Sigmoid colon (tissue), 7 donors: ENCODE results near the gene SYMPK. TPM values are rescaled to one million over a fixed set of nuclear protein-coding genes. Genes with fewer than 3 reads are reported as not detected.
"Not testable (repeated sequence)": the region's sequence is repeated elsewhere in the genome, so short reads cannot be mapped to it uniquely, and the experiment has no call there.

Experiments
- DNase-seq: peaks from one replicate; pipeline ENCODE4 v3.0.0-alpha.2; 2019
- H3K27ac ChIP-seq, 4 donors: fragments of 200-600 bp; sonication (generic); one replicate each; pipeline ENCODE4 v1.5.1; 2016 to 2019; ENCODE audit warnings: mild to moderate bottlenecking in 1 of 4
- H3K27me3 ChIP-seq, 3 donors: fragments of 200-600 bp; sonication (generic); one replicate each; pipeline ENCODE4 v1.5.1; 2019; ENCODE audit warnings: mild to moderate bottlenecking in 1 of 3
- H3K36me3 ChIP-seq, 4 donors: fragments of 200-600 bp; sonication (generic); one replicate each; pipeline ENCODE4 v1.5.1; 2016 to 2019
- H3K4me1 ChIP-seq, 4 donors: fragments of 200-600 bp; sonication (generic); one replicate each; pipeline ENCODE4 v1.5.1; 2017 to 2019
- H3K4me3 ChIP-seq, 4 donors: fragments of 200-600 bp; sonication (generic); one replicate each; pipeline ENCODE4 v1.5.1; 2017 to 2019; ENCODE audit warnings: mild to moderate bottlenecking in 2 of 4, moderate library complexity in 1 of 4
- H3K9me3 ChIP-seq, 4 donors: fragments of 200-600 bp in 3 of 4; sonication (generic) in 3 of 4; one replicate each; pipeline versions ENCODE4 v1.5.1 to v1.6.1; 2013 to 2019
- CTCF ChIP-seq, 4 experiments: fragments of 450-650 bp in 3 of 4; fragments of 200-600 bp in 1 of 4; IDR thresholded peaks; one replicate each; pipeline ENCODE4 v1.5.1; 2016 to 2019; ENCODE audit warnings: antibody characterized with exemption in 4 of 4, mild to moderate bottlenecking in 3 of 4, moderate library complexity in 2 of 4
- EP300 ChIP-seq, 4 donors: sonication (generic); formaldehyde crosslinking; IDR thresholded peaks; one replicate each; pipeline ENCODE4 v1.6.1; 2017; ENCODE audit warnings: antibody characterized with exemption in 4 of 4
- POLR2A ChIP-seq, 2 donors: fragments of 450-650 bp; IDR thresholded peaks; one replicate each; pipeline ENCODE4 v1.6.1; 2016; ENCODE audit warnings: antibody characterized with exemption in 2 of 2, mild to moderate bottlenecking in 2 of 2, moderate library complexity in 2 of 2
- POLR2AphosphoS5 ChIP-seq, 4 donors: sonication (generic); formaldehyde crosslinking; IDR thresholded peaks; one replicate each; pipeline ENCODE4 v1.6.1; 2017; ENCODE audit warnings: antibody characterized with exemption in 4 of 4
- WGBS, 2 donors: extraction: QIAGEN DNeasy Blood & Tissue Kit; methylation state at CpG; one replicate each; pipeline ENCODE4 v1.1.7; 2013; 5-methylcytosine and 5-hydroxymethylcytosine counted together
- intact Hi-C: fragments of 100-400 bp; cut with DNase I; formaldehyde crosslinking; loops from one replicate; pipeline ENCODE4 v1.15.1; 2023
- polyA plus RNA-seq, 3 donors: library from polyadenylated mRNA; stranded (reverse); fragments of 200-250 nt; gene quantifications; one replicate each; pipeline ENCODE4 v1.2.3, GENCODE V29; 2013
- total RNA-seq, 4 donors: library from RNA; depleted of rRNA; stranded (reverse); fragments of >200 nt; gene quantifications; one replicate each; pipeline ENCODE4 v1.1.0, GENCODE V29; 2016
- donor health status: healthy with polysubstance abuse.
- donor health status: Bipolar disorder and iron deficiency.
- donor health status: healthy.

Gene SYMPK
- total and polyA plus RNA-seq, 7 donors, result 18.2 to 84.4 (median 28.5) TPM

GRCh38 chr19:45872095-45872919 is 9.4 kb upstream of the SYMPK start:
- Histone ChIP-seq H3K27ac (no peak overlapping the region), H3K27me3 (peaks cover 3 to 10% (median 5%) of the 10 kb centered on the region in 3 donors), H3K36me3 (no peaks in the 10 kb centered on the region), H3K4me3 (no peak overlapping the region), H3K4me1 (peaks cover 0 to 11% (median 5%) of the 10 kb centered on the region in 4 donors), H3K9me3 (no peaks in the 10 kb centered on the region)
- 94 to 95% methylated on average over 34 of the region's 34 CpGs for WGBS, 2 donors
- intact Hi-C loops, result no loop called here
- DNase-seq, result no peak
- TF ChIP-seq POLR2AphosphoS5 (IDR thresholded peaks at IDR 0.05), result no peak
- TF ChIP-seq POLR2A (IDR thresholded peaks at IDR 0.05), result no peak
- TF ChIP-seq EP300 (IDR thresholded peaks at IDR 0.05), result no peak
- no peak for TF ChIP-seq CTCF (IDR thresholded peaks at IDR 0.05)

DNA sequence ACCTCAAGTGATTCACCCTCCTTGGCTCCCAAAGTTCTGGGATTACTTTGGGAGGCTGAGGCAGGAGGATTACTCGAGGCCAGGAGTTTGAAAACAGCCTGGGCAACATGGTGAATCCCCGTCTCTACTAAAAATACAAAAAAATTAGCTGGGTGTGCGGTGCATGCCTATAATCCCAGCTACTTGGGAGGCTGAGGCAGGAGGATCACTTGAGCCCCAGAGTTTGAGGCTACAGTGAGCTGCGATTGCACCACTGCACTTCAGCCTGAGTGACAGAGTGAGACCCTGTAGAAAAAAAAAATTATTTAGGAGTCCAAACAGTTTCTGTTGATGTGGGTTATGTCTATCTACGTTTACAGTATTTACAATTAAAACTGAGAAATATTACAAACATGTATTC is 7.9 kb upstream of the SYMPK start:
- TF ChIP-seq POLR2AphosphoS5 (IDR thresholded peaks at IDR 0.05), result no peak
- no peak for TF ChIP-seq CTCF (IDR thresholded peaks at IDR 0.05)
- no peak for TF ChIP-seq EP300 (IDR thresholded peaks at IDR 0.05)
- TF ChIP-seq POLR2A (IDR thresholded peaks at IDR 0.05), result no peak
- no peaks in the 10 kb centered on the region for H3K9me3 ChIP-seq

GRCh38 chr19:45867241-45867640 is 4.3 kb upstream of the SYMPK start:
- H3K27ac ChIP-seq, H3K4me3 ChIP-seq, H3K36me3 ChIP-seq, DNase-seq, H3K9me3 ChIP-seq, intact Hi-C loops: not testable (repeated sequence)
- Histone ChIP-seq H3K27me3 (peaks cover 8 to 32% (median 24%) of the 10 kb centered on the region in 3 donors), H3K4me1 (peaks cover 0 to 16% (median 14%) of the 10 kb centered on the region in 4 donors)
- 44 to 80% methylated on average over 4 of the region's 4 CpGs for WGBS, 2 donors

More for the DNA sequence above, 7.9 kb upstream of the SYMPK start:
- intact Hi-C loops, result no loop called here
- no peaks in the 10 kb centered on the region for H3K4me1 ChIP-seq
- DNase-seq, result no peak
- peaks cover 0 to 7% (median under 1%) of the 10 kb centered on the region in 3 donors for H3K27me3 ChIP-seq
- WGBS, 2 donors, result 83 to 86% methylated on average over 5 of the region's 5 CpGs
- no peak overlapping the region for H3K27ac ChIP-seq
- no peak overlapping the region for H3K4me3 ChIP-seq
- no peaks in the 10 kb centered on the region for H3K36me3 ChIP-seq

- H3K4me1 ChIP-seq, result peaks cover 0 to 23% (median 18%) of the 10 kb centered on the region in 4 donors
- peaks cover 0 to 1% (median 0%) of the 10 kb centered on the region in 4 donors for H3K36me3 ChIP-seq
- intact Hi-C loops, result no loop called here
- DNase-seq, result no peak
- H3K27ac ChIP-seq, result no peak overlapping the region
- peaks cover 8 to 32% (median 24%) of the 10 kb centered on the region in 3 donors for H3K27me3 ChIP-seq
- no peaks in the 10 kb centered on the region for H3K9me3 ChIP-seq
- no peak overlapping the region for H3K4me3 ChIP-seq
- WGBS, 2 donors, result 14 to 66% methylated on average over 11 of the region's 11 CpGs
- no peak for TF ChIP-seq POLR2A (IDR thresholded peaks at IDR 0.05)
- TF ChIP-seq POLR2AphosphoS5 (IDR thresholded peaks at IDR 0.05), result no peak
- no peak for TF ChIP-seq EP300 (IDR thresholded peaks at IDR 0.05)
- no peak for TF ChIP-seq CTCF (IDR thresholded peaks at IDR 0.05)
Observed at GRCh38 chr19:45866400-45867176, 3.6 kb upstream of the SYMPK start.
